GM12891 (cell line): ENCODE measurements around the gene OXER1.

ENCODE experiments used
- POLR2A ChIP-seq: IDR thresholded peaks from 2 replicates; pipeline ENCODE4 v1.6.1; 2011; ENCODE audit warnings: low read depth, low read length, control low read depth
- POLR2AphosphoS5 ChIP-seq: IDR thresholded peaks from 2 replicates; pipeline ENCODE4 v1.6.1; 2011; ENCODE audit warnings: low read depth, low read length, control low read depth

GRCh38 chr2:42769583-42770287 is 5.8 kb upstream of the OXER1 start:
- no peak for TF ChIP-seq POLR2A
- TF ChIP-seq POLR2AphosphoS5, result no peak
